Body of pancreas (tissue), 4 donors: Measurements from ENCODE around the gene ZNF341.
"Not testable (repeated sequence)": the region's sequence is repeated elsewhere in the genome, so short reads cannot be mapped to it uniquely, and the experiment has no call there.

Experiments
- POLR2A ChIP-seq, 3 donors: fragments of 450-650 bp; IDR thresholded peaks; one replicate each; pipeline ENCODE4 v1.6.1; 2016; ENCODE audit warnings: antibody characterized with exemption in 3 of 3, mild to moderate bottlenecking in 2 of 3
- TF ChIP-seq, protein P1 (sequence below), 7 experiments: fragments of 450-650 bp in 4 of 7; fragments of 200-600 bp in 3 of 7; sonication (generic) in 3 of 7; IDR thresholded peaks; one replicate each; pipeline ENCODE4 v1.5.1; 2016 to 2019; ENCODE audit warnings: antibody characterized with exemption in 7 of 7

DNA sequence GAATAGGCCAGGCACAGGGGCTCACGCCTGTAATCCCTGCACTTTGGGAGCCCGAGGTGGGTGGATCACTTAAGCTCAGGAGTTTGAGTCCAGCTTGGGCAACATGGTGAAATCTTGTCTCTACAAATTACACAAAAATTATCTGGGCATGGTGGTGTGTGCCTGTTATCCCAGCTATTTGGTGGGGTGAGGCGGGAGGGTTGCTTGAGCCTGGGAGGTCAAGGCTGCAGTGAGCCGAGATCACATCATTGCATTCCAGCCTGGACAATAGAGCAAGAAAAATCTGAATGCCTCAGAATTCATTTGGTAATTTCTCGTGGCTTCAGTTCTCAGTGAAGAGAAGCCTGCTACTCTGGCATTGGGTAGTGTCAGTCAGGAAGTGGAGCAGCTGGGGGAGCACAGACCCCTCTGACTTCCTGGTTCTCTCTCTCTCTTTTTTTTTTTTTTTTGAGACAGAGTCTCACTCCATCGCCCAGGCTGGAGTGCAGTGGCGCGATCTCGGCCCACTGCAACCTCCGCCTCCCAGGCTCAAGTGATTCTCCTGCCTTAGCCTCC, 24.2 kb downstream of the ZNF341 start:
- TF ChIP-seq, protein P1, sequence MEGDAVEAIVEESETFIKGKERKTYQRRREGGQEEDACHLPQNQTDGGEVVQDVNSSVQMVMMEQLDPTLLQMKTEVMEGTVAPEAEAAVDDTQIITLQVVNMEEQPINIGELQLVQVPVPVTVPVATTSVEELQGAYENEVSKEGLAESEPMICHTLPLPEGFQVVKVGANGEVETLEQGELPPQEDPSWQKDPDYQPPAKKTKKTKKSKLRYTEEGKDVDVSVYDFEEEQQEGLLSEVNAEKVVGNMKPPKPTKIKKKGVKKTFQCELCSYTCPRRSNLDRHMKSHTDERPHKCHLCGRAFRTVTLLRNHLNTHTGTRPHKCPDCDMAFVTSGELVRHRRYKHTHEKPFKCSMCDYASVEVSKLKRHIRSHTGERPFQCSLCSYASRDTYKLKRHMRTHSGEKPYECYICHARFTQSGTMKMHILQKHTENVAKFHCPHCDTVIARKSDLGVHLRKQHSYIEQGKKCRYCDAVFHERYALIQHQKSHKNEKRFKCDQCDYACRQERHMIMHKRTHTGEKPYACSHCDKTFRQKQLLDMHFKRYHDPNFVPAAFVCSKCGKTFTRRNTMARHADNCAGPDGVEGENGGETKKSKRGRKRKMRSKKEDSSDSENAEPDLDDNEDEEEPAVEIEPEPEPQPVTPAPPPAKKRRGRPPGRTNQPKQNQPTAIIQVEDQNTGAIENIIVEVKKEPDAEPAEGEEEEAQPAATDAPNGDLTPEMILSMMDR (IDR thresholded peaks at IDR 0.05) = not testable (repeated sequence)
- not testable (repeated sequence) for TF ChIP-seq POLR2A (IDR thresholded peaks at IDR 0.05)
